ENCODE measurements around the gene DOCK3.

DNA sequence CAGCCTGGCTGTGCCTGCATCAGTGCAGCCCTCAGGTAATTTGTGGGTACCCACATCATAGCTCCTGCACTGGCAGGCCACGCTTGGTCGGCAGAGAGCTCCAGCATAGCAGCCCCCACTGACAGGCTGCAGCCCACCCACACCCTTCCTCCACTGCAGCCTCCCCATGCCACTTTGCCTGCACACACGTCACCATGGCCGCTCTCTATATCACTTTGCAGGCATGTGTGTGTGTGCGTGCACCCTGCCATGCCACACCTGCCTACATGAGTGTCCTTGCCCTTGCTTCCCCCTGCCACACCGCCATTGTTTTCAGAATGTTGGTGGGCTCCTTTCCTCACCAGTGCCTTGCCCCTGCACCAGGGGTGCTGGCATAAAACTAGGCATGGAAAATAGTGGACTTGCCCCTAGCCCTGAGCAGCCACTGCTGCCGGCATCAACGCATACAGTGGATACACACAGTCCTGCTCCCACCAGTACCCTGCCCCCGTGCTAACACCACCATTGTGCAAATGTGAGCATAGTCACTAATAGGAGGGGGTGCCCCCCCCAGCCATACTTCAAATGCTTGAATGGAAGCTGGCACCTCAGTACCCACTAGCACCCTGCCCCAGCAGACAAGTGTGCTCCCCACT, 431.6 kb downstream of the DOCK3 start:
- TF ChIP-seq, protein P1, sequence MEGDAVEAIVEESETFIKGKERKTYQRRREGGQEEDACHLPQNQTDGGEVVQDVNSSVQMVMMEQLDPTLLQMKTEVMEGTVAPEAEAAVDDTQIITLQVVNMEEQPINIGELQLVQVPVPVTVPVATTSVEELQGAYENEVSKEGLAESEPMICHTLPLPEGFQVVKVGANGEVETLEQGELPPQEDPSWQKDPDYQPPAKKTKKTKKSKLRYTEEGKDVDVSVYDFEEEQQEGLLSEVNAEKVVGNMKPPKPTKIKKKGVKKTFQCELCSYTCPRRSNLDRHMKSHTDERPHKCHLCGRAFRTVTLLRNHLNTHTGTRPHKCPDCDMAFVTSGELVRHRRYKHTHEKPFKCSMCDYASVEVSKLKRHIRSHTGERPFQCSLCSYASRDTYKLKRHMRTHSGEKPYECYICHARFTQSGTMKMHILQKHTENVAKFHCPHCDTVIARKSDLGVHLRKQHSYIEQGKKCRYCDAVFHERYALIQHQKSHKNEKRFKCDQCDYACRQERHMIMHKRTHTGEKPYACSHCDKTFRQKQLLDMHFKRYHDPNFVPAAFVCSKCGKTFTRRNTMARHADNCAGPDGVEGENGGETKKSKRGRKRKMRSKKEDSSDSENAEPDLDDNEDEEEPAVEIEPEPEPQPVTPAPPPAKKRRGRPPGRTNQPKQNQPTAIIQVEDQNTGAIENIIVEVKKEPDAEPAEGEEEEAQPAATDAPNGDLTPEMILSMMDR (IDR thresholded peaks at IDR 0.05; ENCODE audit: low read depth, low read length), result no peak
- no peak for TF ChIP-seq EZH2phosphoT487 (IDR thresholded peaks at IDR 0.05; ENCODE audit: low read depth)
